Mucosa of rectum (tissue), 2 donors: ENCODE measurements around the gene ABCC4.

Experiments
- H3K27ac ChIP-seq, 2 donors: one replicate each; pipeline ENCODE4 v1.7.0; 2013; ENCODE audit warnings: inconsistent platforms in 2 of 2, low read depth in 2 of 2, low read length in 2 of 2
- H3K27me3 ChIP-seq, 2 donors: one replicate each; pipeline ENCODE4 v1.7.0; 2013; ENCODE audit warnings: low read length in 2 of 2; ENCODE audit not compliant: control insufficient read depth in 2 of 2, insufficient read depth in 2 of 2
- H3K36me3 ChIP-seq, 2 donors: one replicate each; pipeline ENCODE4 v1.7.0; 2013; ENCODE audit warnings: low read length in 2 of 2; ENCODE audit not compliant: control insufficient read depth in 2 of 2, insufficient read depth in 2 of 2
- H3K4me1 ChIP-seq, 2 donors: one replicate each; pipeline ENCODE4 v1.7.0; 2013; ENCODE audit warnings: low read length in 2 of 2, mild to moderate bottlenecking in 1 of 2; ENCODE audit not compliant: control insufficient read depth in 2 of 2, insufficient read depth in 2 of 2
- H3K4me3 ChIP-seq, 2 donors: one replicate each; pipeline ENCODE4 v1.7.0; 2013; ENCODE audit warnings: low read length in 2 of 2
- H3K9ac ChIP-seq, 2 donors: one replicate each; pipeline ENCODE4 v1.7.0; 2013; ENCODE audit warnings: low read length in 2 of 2, low read depth in 1 of 2, mild to moderate bottlenecking in 1 of 2
- H3K9me3 ChIP-seq, 2 donors: one replicate each; pipeline ENCODE4 v1.7.0; 2013; ENCODE audit warnings: low read length in 2 of 2; ENCODE audit not compliant: control insufficient read depth in 2 of 2
- donor health status: healthy.
- donor health status: Normal muscosa, but diverticular disease.

The ABCC4 gene

DNA sequence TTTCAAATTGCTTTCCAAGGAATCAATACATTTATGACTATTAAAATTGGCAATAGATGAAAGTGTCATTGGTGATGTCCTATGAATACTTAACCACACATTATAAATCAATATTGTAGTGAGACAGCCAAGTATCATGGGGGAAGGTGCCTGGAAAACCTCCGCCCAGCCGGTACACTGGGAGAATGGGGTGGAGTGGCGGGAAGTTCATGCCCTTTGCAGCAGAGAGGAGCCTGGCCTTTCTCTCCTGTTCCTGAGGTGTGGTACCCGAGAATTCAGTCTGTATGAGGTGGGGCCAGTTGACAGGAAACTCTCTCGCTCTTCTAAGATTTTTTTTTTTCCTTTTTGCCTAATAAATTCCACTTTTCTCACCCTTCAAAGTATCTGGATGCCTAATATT is 25.4 kb upstream of the ABCC4 start:
- Histone ChIP-seq H3K27ac (no peak overlapping the region), H3K4me3 (no peak overlapping the region), H3K4me1 (no peaks in the 10 kb centered on the region), H3K9me3 (no peaks in the 10 kb centered on the region), H3K36me3 (no peaks in the 10 kb centered on the region), H3K27me3 (no peaks in the 10 kb centered on the region), H3K9ac (no peak overlapping the region)

DNA sequence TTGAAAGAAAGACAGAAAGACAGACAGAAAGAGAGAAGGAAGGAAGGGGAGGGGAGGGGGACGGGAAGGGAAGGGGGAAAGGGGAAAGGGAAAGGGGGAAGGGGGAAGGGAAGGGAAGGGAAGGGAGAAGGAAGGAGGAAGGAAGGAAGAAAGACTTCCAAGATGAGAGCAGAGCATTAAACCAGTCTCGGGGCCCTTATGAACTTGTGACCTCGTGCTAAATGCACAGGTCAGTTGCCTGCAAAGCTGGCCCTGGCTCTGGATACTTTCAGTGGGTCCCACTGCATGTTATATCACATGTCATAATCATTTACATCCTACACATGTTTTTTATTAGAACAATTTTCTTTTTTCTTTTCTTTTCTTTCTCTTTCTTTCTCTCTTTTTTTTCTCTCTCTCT is 24.2 kb upstream of the ABCC4 start:
- H3K9ac ChIP-seq = no peak overlapping the region
- H3K4me1 ChIP-seq = no peaks in the 10 kb centered on the region
- H3K9me3 ChIP-seq = no peaks in the 10 kb centered on the region
- H3K27me3 ChIP-seq = no peaks in the 10 kb centered on the region
- no peak overlapping the region for H3K4me3 ChIP-seq
- H3K36me3 ChIP-seq = no peaks in the 10 kb centered on the region
- H3K27ac ChIP-seq = no peak overlapping the region

DNA sequence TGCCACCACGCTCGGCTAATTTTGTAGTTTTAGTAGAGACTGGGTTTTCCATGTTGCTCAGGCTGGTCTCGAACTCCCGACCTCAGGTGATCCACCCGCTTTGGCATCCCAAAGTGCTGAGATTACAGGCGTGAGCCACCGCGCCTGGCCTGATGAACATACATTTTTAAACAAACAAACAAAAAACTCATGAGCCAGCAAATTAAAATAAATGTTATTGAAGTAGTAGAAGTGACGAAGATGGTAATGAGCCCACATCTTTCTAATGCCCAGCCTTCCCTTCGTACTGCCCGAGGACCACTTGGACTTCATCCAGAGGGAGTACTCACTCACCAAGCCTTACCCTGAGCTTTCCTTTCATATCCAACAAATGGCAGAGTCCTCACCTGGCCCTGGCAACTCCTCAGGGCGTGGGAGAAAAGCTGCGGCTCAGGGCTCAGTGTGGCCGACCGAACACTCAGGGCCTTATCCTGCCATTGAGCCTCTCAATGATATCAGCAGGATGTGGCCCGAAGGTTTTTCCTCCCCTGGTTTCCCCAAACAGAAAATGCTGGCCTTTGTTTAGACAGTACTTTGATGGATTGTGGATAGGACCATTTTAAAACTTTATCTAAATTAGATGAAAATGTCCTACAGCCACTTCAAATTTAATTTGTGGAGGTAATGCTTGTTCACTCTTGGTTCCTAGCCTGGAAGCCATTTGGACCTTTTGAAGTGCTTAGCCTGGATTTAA is 22.8 kb upstream of the ABCC4 start:
- Histone ChIP-seq H3K4me3 (no peak overlapping the region), H3K9ac (no peak overlapping the region), H3K27me3 (no peaks in the 10 kb centered on the region), H3K4me1 (no peaks in the 10 kb centered on the region), H3K27ac (no peak overlapping the region), H3K9me3 (no peaks in the 10 kb centered on the region), H3K36me3 (no peaks in the 10 kb centered on the region)

DNA sequence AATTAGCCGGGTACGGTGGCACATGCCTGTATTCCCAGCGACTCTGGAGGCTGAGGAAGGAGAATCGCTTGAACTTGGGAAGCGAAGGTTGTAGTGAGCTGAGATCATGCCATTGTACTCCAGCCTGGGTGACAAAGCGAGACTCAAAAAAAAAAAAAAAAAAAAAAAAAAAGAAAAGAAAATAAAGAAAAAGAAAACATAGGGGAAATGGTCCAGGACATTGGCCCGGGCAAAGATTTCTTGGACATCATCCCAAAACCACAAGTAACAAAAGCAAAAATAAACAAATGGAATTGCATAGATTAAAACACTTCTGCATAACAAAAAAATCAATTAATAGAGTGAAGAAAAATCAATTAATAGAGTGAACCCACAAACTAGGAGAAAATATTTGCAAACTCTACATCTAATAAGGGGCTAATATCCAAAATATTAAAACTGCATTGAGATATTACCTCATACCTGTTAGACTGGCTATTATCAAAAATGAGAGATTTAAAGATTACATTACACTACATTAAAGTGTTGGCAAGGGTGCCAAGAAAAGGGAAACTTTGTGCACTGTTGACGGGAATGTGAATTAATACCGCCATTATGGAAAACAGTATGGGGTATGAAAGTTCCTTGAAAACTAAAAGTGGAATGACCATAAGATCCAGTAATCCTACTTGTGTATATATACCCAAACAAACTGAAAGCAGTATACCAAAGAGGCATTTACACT is 18.5 kb upstream of the ABCC4 start:
- Histone ChIP-seq H3K36me3 (no peaks in the 10 kb centered on the region), H3K4me3 (no peak overlapping the region), H3K27ac (no peak overlapping the region), H3K9ac (no peak overlapping the region), H3K27me3 (no peaks in the 10 kb centered on the region), H3K9me3 (no peaks in the 10 kb centered on the region), H3K4me1 (no peaks in the 10 kb centered on the region)

DNA sequence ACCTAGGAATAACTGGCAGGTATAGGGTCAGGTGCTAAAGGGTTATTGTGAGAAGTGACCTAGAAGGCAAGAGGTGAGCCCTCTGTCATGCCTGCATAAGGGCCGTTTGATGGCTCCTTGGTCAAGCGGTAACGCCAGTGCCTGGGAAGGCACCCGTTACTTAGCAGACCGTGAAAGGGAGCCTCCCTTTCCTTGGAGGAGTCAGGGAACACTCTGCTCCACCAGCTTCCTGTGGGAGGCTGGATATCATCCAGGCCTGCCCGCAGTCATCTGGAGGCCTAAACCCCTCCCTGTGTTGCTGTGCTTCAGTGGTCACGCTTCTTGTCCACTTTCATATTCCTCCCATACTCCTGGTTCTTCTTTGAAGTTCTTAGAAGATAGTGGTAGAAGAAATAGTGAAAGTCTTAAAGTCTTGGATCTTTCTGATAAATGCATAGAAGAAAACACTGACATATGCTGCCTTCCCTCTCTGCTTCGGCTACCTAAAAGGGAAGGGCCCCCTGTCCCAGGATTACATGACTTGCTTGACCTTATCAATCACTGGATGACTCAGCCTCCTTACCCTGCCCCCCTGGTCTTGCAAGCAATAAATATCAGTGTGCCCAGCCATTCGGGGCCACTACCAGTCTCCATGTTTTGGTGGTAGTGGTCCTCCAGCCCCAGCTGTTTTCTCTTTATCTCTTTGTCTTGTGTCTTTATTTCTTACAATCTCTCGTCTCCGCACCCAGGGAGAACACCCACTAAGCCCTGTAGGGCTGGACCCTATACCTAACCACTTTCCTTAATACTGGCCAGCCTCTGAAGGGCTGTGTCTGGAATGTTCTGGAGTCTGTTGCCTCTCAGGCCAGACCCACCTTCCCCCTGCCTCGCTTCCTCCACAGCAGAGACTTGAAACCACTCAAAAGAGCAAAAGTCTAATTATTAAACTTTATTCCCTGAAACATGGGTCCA is 16.1 kb upstream of the ABCC4 start:
- Histone ChIP-seq H3K9ac (no peak overlapping the region), H3K27ac (no peak overlapping the region), H3K9me3 (no peaks in the 10 kb centered on the region), H3K4me1 (no peaks in the 10 kb centered on the region), H3K27me3 (no peaks in the 10 kb centered on the region), H3K4me3 (no peak overlapping the region), H3K36me3 (no peaks in the 10 kb centered on the region)

DNA sequence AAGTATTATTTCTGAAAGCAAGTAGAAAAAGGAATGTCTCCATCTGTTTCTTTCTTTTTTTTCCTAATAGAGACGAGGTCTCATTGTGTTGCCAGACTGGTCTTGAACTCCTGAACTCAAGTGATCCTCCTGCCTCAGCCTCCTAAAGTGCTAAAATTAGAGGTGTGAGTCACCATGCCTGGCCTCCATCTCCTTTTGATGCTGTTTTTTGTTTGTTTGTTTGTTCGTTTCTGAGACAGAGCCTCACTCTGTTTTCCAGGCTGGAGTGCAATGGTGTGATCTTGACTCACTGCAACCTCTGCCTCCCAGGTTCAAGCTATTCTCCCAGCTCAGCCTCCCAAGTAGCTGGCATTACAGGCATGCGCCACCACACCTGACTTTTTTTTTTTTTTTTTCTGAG is 14.5 kb upstream of the ABCC4 start:
- Histone ChIP-seq H3K4me3 (no peak overlapping the region), H3K27ac (no peak overlapping the region), H3K36me3 (no peaks in the 10 kb centered on the region), H3K9me3 (no peaks in the 10 kb centered on the region), H3K4me1 (no peaks in the 10 kb centered on the region), H3K27me3 (no peaks in the 10 kb centered on the region), H3K9ac (no peak overlapping the region)

DNA sequence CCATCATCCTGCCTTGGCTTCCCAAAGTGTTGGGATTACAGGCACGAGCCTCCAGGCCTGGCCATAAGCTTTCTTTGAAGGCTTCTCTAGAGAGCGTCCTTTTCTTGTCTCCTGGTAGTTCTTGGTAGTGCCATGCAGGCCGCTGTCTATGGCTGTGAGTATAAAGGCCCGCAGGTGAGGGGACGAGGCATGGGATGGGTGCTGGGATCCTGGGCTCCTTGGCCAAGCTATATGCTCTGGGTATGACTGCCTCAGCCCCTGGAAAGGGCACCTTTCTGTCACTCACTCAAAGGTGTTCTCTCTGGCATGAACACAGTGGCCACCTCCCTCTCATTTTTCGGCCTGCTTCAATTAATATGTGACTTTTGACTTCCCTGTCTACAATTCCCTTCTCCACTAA is 6.3 kb upstream of the ABCC4 start:
- no peaks in the 10 kb centered on the region for H3K4me1 ChIP-seq
- no peaks in the 10 kb centered on the region for H3K36me3 ChIP-seq
- no peak overlapping the region for H3K27ac ChIP-seq
- no peak overlapping the region for H3K9ac ChIP-seq
- no peaks in the 10 kb centered on the region for H3K27me3 ChIP-seq
- H3K4me3 ChIP-seq = no peak overlapping the region
- H3K9me3 ChIP-seq = no peaks in the 10 kb centered on the region

DNA sequence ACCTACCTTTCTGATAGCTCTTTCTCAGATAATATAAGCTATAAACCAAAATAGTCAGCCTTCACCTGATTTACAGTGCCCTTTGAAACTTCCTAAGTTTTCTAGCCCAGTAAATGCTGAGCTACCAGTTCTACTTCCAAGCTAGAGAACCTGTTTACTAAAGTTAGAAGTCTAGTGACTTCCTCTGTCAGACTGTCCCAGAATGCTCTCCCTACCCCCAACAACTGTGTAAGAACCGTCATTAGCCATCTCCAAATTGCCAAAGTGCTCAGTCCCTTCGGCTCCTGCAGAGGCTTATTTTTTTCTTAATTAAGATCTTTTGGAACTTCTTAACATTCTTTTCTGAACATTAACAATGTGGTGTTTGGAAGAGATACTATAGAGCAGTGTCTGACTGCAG is 3.2 kb upstream of the ABCC4 start:
- H3K9ac ChIP-seq = no peak overlapping the region
- H3K4me1 ChIP-seq = peaks cover 0 to 6% of the 10 kb centered on the region in 2 donors
- no peaks in the 10 kb centered on the region for H3K36me3 ChIP-seq
- H3K4me3 ChIP-seq = no peak overlapping the region
- H3K27ac ChIP-seq = no peak overlapping the region
- H3K9me3 ChIP-seq = no peaks in the 10 kb centered on the region
- no peaks in the 10 kb centered on the region for H3K27me3 ChIP-seq

DNA sequence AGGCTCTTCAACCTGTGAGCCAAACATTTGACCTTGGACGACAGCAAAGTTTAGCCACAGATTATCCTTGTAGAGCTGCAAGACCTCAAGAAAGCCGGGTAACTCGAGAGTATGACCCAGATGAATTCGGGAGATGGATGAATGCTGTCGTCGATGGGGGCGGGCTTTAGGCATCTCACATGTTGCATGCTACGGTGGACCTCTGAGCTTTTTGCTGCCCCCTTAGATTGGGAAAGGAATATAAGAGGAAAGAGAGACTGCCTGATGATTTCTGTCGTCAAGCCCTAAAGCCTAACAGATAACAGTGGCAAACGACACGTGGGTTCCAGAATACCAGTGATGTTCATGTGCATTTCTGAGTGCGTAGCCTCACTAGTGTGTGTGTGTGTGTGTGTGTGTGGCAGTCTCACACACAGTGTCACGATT is 730 bp upstream of the ABCC4 start:
- Histone ChIP-seq H3K36me3 (no peaks in the 10 kb centered on the region), H3K4me1 (peaks cover 12 to 13% of the 10 kb centered on the region in 2 donors), H3K9me3 (no peaks in the 10 kb centered on the region), H3K4me3 (peak overlapping the region; percentile 66 to 74), H3K27me3 (no peaks in the 10 kb centered on the region), H3K9ac (peak overlapping the region in 1 of 2 donors; percentile 53), H3K27ac (peak overlapping the region; percentile 71 to 80)
